A549 (cell line): ENCODE measurements around the gene BMERB1.

Experiments
- BHLHE40 ChIP-seq: IDR thresholded peaks from 2 replicates; pipeline ENCODE4 v1.6.1; 2012; ENCODE audit warnings: low read depth, low read length, inconsistent platforms
- HDAC2 ChIP-seq: fragments of 200-600 bp; sonication (generic); IDR thresholded peaks from 2 replicates; pipeline ENCODE4 v1.6.1; 2016
- TF ChIP-seq, protein P1 (sequence below): fragments of >200 bp; sonication (Bioruptor Twin); formaldehyde crosslinking; IDR thresholded peaks from 3 replicates; pipeline ENCODE4 v1.5.1; 2016
- TF ChIP-seq, protein P2 (sequence below): IDR thresholded peaks from 2 replicates; pipeline ENCODE4 v1.6.1; 2012
- TF ChIP-seq, protein P3 (sequence below): fragments of 200-600 bp; sonication (generic); IDR thresholded peaks from 2 replicates; pipeline ENCODE4 v1.6.1; 2016; ENCODE audit warnings: antibody characterized with exemption, mild to moderate bottlenecking, moderate library complexity

GRCh38 chr16:15425861-15426260 is 8.5 kb upstream of the BMERB1 start:
- TF ChIP-seq, protein P1, sequence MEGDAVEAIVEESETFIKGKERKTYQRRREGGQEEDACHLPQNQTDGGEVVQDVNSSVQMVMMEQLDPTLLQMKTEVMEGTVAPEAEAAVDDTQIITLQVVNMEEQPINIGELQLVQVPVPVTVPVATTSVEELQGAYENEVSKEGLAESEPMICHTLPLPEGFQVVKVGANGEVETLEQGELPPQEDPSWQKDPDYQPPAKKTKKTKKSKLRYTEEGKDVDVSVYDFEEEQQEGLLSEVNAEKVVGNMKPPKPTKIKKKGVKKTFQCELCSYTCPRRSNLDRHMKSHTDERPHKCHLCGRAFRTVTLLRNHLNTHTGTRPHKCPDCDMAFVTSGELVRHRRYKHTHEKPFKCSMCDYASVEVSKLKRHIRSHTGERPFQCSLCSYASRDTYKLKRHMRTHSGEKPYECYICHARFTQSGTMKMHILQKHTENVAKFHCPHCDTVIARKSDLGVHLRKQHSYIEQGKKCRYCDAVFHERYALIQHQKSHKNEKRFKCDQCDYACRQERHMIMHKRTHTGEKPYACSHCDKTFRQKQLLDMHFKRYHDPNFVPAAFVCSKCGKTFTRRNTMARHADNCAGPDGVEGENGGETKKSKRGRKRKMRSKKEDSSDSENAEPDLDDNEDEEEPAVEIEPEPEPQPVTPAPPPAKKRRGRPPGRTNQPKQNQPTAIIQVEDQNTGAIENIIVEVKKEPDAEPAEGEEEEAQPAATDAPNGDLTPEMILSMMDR = no peak
- TF ChIP-seq BHLHE40 (no peak), HDAC2 (no peak)
- TF ChIP-seq, protein P2, sequence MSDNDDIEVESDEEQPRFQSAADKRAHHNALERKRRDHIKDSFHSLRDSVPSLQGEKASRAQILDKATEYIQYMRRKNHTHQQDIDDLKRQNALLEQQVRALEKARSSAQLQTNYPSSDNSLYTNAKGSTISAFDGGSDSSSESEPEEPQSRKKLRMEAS = no peak
- TF ChIP-seq, protein P3, sequence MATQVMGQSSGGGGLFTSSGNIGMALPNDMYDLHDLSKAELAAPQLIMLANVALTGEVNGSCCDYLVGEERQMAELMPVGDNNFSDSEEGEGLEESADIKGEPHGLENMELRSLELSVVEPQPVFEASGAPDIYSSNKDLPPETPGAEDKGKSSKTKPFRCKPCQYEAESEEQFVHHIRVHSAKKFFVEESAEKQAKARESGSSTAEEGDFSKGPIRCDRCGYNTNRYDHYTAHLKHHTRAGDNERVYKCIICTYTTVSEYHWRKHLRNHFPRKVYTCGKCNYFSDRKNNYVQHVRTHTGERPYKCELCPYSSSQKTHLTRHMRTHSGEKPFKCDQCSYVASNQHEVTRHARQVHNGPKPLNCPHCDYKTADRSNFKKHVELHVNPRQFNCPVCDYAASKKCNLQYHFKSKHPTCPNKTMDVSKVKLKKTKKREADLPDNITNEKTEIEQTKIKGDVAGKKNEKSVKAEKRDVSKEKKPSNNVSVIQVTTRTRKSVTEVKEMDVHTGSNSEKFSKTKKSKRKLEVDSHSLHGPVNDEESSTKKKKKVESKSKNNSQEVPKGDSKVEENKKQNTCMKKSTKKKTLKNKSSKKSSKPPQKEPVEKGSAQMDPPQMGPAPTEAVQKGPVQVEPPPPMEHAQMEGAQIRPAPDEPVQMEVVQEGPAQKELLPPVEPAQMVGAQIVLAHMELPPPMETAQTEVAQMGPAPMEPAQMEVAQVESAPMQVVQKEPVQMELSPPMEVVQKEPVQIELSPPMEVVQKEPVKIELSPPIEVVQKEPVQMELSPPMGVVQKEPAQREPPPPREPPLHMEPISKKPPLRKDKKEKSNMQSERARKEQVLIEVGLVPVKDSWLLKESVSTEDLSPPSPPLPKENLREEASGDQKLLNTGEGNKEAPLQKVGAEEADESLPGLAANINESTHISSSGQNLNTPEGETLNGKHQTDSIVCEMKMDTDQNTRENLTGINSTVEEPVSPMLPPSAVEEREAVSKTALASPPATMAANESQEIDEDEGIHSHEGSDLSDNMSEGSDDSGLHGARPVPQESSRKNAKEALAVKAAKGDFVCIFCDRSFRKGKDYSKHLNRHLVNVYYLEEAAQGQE = no peak
